Measurements from ENCODE around the gene LRRC75A. TPM values are rescaled to one million over a fixed set of nuclear protein-coding genes. Genes with fewer than 3 reads are reported as not detected.
"Not testable (repeated sequence)": the region's sequence is repeated elsewhere in the genome, so short reads cannot be mapped to it uniquely, and the experiment has no call there.

LRRC75A gene
- total and polyA plus RNA-seq, 2 experiments from 2014 or later = 9.0 to 23.1 TPM

GRCh38 chr17:16415031-16415924 is 76.7 kb downstream of the LRRC75A start, which contains the start of gene TRPV2:
Gene TRPV2, plus strand, starts transcription at chr17:16415571. Its CDS starts 2,098 bp downstream, at chr17:16417669.
- H3K4me1 ChIP-seq (ENCODE audit: low read depth) = peaks cover 8% of the 10 kb centered on the region
- H3K36me3 ChIP-seq = no peaks in the 10 kb centered on the region
- no peaks in the 10 kb centered on the region for H3K9me3 ChIP-seq (ENCODE audit: low read depth)
- H3K4me3 ChIP-seq = no peak within 1 kb of the TSS
- no peak for TF ChIP-seq CTCF (IDR thresholded peaks at IDR 0.05; ENCODE audit: low read depth, low read length)
- no peaks in the 10 kb centered on the region for H3K27me3 ChIP-seq
- peak in 1 of 2 donors; percentile 26 for DNase-seq (ENCODE audit: low read depth in 1 of 2, low spot score in 1 of 2)
- no peak within 1 kb of the TSS for H3K27ac ChIP-seq

- H3K27me3 ChIP-seq = no peaks in the 10 kb centered on the region
- no peaks in the 10 kb centered on the region for H3K9me3 ChIP-seq (ENCODE audit: low read depth)
- H3K27ac ChIP-seq = peak overlapping the region; percentile 50
- no peak for TF ChIP-seq CTCF (IDR thresholded peaks at IDR 0.05; ENCODE audit: low read depth, low read length)
- H3K36me3 ChIP-seq = no peaks in the 10 kb centered on the region
- no peak overlapping the region for H3K4me3 ChIP-seq
- H3K4me1 ChIP-seq (ENCODE audit: low read depth) = peaks cover 3% of the 10 kb centered on the region
- peak; percentile 65 to 71 for DNase-seq (ENCODE audit: low read depth in 1 of 2, low spot score in 1 of 2)
These were observed 83.9 kb downstream of the LRRC75A start for GRCh38 chr17:16407911-16408588.

- Histone ChIP-seq H3K9me3 (ENCODE audit: low read depth) (no peaks in the 10 kb centered on the region), H3K4me1 (ENCODE audit: low read depth) (peaks cover 3% of the 10 kb centered on the region), H3K27me3 (no peaks in the 10 kb centered on the region), H3K36me3 (no peaks in the 10 kb centered on the region), H3K27ac (no peak overlapping the region), H3K4me3 (peak overlapping the region; percentile 38)
- no peak for TF ChIP-seq CTCF (IDR thresholded peaks at IDR 0.05; ENCODE audit: low read depth, low read length)
- peak; percentile 35 to 60 for DNase-seq (ENCODE audit: low read depth in 1 of 2, low spot score in 1 of 2)
These were observed 85.0 kb downstream of the LRRC75A start for GRCh38 chr17:16406742-16407674.

GRCh38 chr17:16403847-16404246 is 88.1 kb downstream of the LRRC75A start:
- not testable (repeated sequence) for H3K4me3 ChIP-seq; H3K4me1 ChIP-seq (ENCODE audit: low read depth); H3K27ac ChIP-seq; H3K9me3 ChIP-seq (ENCODE audit: low read depth); H3K36me3 ChIP-seq; DNase-seq (ENCODE audit: low read depth in 1 of 2, low spot score in 1 of 2); H3K27me3 ChIP-seq

GRCh38 chr17:16398270-16399267 is 93.4 kb downstream of the LRRC75A start:
- no peaks in the 10 kb centered on the region for H3K27me3 ChIP-seq
- H3K9me3 ChIP-seq (ENCODE audit: low read depth) = no peaks in the 10 kb centered on the region
- H3K36me3 ChIP-seq = no peaks in the 10 kb centered on the region
- no peak for DNase-seq (ENCODE audit: low read depth in 1 of 2, low spot score in 1 of 2)
- no peak overlapping the region for H3K27ac ChIP-seq
- no peak for TF ChIP-seq CTCF (IDR thresholded peaks at IDR 0.05; ENCODE audit: low read depth, low read length)
- peaks cover 7% of the 10 kb centered on the region for H3K4me1 ChIP-seq (ENCODE audit: low read depth)
- no peak overlapping the region for H3K4me3 ChIP-seq

GRCh38 chr17:16396693-16397092 is 95.3 kb downstream of the LRRC75A start:
- H3K27me3 ChIP-seq; H3K36me3 ChIP-seq; H3K4me1 ChIP-seq (ENCODE audit: low read depth); H3K4me3 ChIP-seq; H3K9me3 ChIP-seq (ENCODE audit: low read depth): not testable (repeated sequence)
- peak overlapping the region; percentile 37 for H3K27ac ChIP-seq
- DNase-seq (ENCODE audit: low read depth in 1 of 2, low spot score in 1 of 2) = peak in 1 of 2 donors; percentile 51

- peak in 1 of 2 donors; percentile 44 for DNase-seq (ENCODE audit: low read depth in 1 of 2, low spot score in 1 of 2)
- H3K36me3 ChIP-seq; H3K4me3 ChIP-seq; H3K27me3 ChIP-seq; H3K4me1 ChIP-seq (ENCODE audit: low read depth); H3K9me3 ChIP-seq (ENCODE audit: low read depth): not testable (repeated sequence)
- H3K27ac ChIP-seq = peak overlapping the region; percentile 37
These were observed 96.1 kb downstream of the LRRC75A start for GRCh38 chr17:16395887-16396286.

- not testable (repeated sequence) for H3K4me1 ChIP-seq (ENCODE audit: low read depth); H3K9me3 ChIP-seq (ENCODE audit: low read depth); H3K36me3 ChIP-seq; H3K27me3 ChIP-seq; DNase-seq (ENCODE audit: low read depth in 1 of 2, low spot score in 1 of 2); H3K27ac ChIP-seq; H3K4me3 ChIP-seq
These were observed 99.5 kb downstream of the LRRC75A start for GRCh38 chr17:16392491-16392890.

Measured in cardiac muscle cell (in vitro differentiated cells and primary cell).